DND-41 (cell line): Measurements from ENCODE around the gene MIEN1.

Source experiments
- CTCF ChIP-seq: IDR thresholded peaks from 2 replicates; pipeline ENCODE4 v1.5.1; 2012; ENCODE audit warnings: borderline replicate concordance, low read length, moderate library complexity, mild to moderate bottlenecking; ENCODE audit not compliant: poor library complexity, severe bottlenecking; ENCODE audit errors: extremely low read depth
- EZH2 ChIP-seq: IDR thresholded peaks from 3 replicates; pipeline ENCODE4 v1.6.1; 2012; ENCODE audit warnings: borderline replicate concordance, low read depth, mild to moderate bottlenecking, moderate library complexity, low read length, inconsistent platforms; ENCODE audit not compliant: severe bottlenecking

- TF ChIP-seq CTCF (no peak), EZH2 (no peak)
Observed at GRCh38 chr17:39716073-39716818, 14.1 kb downstream of the MIEN1 start.
